DOHH2 (cell line): Measurements from ENCODE around the gene FSD1L.
A peak's percentile ranks its signal among the peaks of the same experiment; 100 is the strongest.

Source experiments
- H3F3A ChIP-seq: fragments of 200-600 bp; sonication (generic), shearing (Covaris generic); 2 replicates; pipeline ENCODE4 v1.6.0; 2016; ENCODE audit warnings: antibody characterized with exemption, mild to moderate bottlenecking; ENCODE audit not compliant: control insufficient read depth, insufficient read depth
- H3K27ac ChIP-seq: fragments of 200-600 bp; sonication (generic); 2 replicates; pipeline ENCODE4 v1.5.1; 2014; ENCODE audit warnings: low read depth, mild to moderate bottlenecking, low read length, moderate library complexity
- H3K27me3 ChIP-seq: fragments of 200-600 bp; sonication (generic); 2 replicates; pipeline ENCODE4 v1.6.1; 2014; ENCODE audit warnings: mild to moderate bottlenecking, low read length, mixed read lengths; ENCODE audit not compliant: control insufficient read depth
- H3K36me3 ChIP-seq: fragments of 200-600 bp; sonication (generic); 2 replicates; pipeline ENCODE4 v1.6.1; 2014; ENCODE audit warnings: mild to moderate bottlenecking, low read length, moderate library complexity, mixed read lengths; ENCODE audit not compliant: control insufficient read depth
- H3K4me1 ChIP-seq: fragments of 200-600 bp; sonication (generic); 2 replicates; pipeline ENCODE4 v1.6.1; 2014; ENCODE audit warnings: mild to moderate bottlenecking, low read length, mixed read lengths; ENCODE audit not compliant: control insufficient read depth
- H3K4me2 ChIP-seq: fragments of 200-600 bp; sonication (generic); 2 replicates; pipeline ENCODE4 v1.6.0; 2014; ENCODE audit warnings: mild to moderate bottlenecking, low read length, moderate library complexity
- H3K4me3 ChIP-seq: fragments of 200-600 bp; sonication (generic); 2 replicates; pipeline ENCODE4 v1.5.1; 2014; ENCODE audit warnings: mild to moderate bottlenecking, low read length, mixed read lengths
- H3K79me2 ChIP-seq: fragments of 200-600 bp; sonication (generic); 2 replicates; pipeline ENCODE4 v1.6.1; 2014; ENCODE audit warnings: mild to moderate bottlenecking, low read length, mixed read lengths; ENCODE audit not compliant: control insufficient read depth
- H3K9me2 ChIP-seq: fragments of 200-600 bp; sonication (generic); replicated peaks from 2 replicates; pipeline ENCODE4 v1.6.1; 2014; ENCODE audit warnings: mild to moderate bottlenecking, low read length, mixed read lengths; ENCODE audit not compliant: control insufficient read depth
- H3K9me3 ChIP-seq: fragments of 200-600 bp; sonication (generic); 2 replicates; pipeline ENCODE4 v1.6.1; 2014; ENCODE audit warnings: antibody characterized with exemption, low read length, mixed read lengths; ENCODE audit not compliant: control insufficient read depth, insufficient read depth
- H4K20me1 ChIP-seq: fragments of 200-600 bp; sonication (generic); 2 replicates; pipeline ENCODE4 v1.6.0; 2014; ENCODE audit warnings: low read depth, mild to moderate bottlenecking, antibody characterized with exemption, low read length, moderate library complexity; ENCODE audit not compliant: control insufficient read depth, insufficient read depth
- EZH2phosphoT487 ChIP-seq: fragments of 200-600 bp; sonication (generic); IDR thresholded peaks from 2 replicates; pipeline ENCODE4 v1.6.1; 2017; ENCODE audit warnings: borderline replicate concordance, mild to moderate bottlenecking, antibody characterized with exemption, low read length, moderate library complexity, mixed read lengths
- TF ChIP-seq, protein P1 (sequence below): fragments of 200-600 bp; sonication (generic); IDR thresholded peaks from one replicate; pipeline ENCODE4 v1.5.1; 2014; ENCODE audit warnings: antibody characterized with exemption, mild to moderate bottlenecking, low read depth, low read length; ENCODE audit not compliant: poor library complexity, severe bottlenecking

Gene FSD1L

DNA sequence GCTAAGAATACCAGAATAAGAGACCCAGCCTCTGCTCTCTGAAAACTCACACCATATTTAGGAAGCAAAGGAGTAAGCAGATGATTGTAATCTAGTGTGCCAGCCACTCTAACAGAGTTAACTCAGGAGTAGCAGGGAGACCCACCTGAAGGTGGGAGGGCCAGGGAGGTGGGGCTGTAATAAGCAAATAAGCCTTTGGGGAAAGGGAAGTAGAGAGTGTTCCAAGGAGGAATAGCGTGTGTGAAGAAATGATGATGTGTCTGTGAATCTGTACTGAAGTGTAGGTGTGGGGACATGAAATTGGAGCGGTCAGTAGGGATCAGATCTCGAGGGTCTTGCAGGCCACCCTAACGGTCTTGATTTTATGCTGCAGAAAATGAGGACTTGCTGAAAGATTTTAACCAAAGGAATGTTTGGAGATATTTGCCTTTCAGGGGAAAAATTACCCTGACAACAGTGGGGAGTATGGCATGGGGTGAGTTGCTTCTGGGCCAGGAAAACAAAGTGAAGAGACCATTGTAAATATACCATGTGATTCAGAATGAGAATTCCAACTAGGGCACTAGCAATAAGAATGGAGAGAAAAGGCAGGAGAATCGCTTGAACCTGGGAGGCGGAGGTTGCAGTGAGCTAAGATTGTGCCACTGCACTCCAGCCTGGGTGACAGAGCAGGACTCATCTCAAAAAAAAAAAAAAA lies 44.1 kb upstream of the FSD1L start:
- Histone ChIP-seq H3K36me3 (no peaks in the 10 kb centered on the region), H3K79me2 (no peaks in the 10 kb centered on the region), H3F3A (no peaks in the 10 kb centered on the region), H3K27me3 (peaks cover 14% of the 10 kb centered on the region; the same call in 1 of the 2 replicates), H4K20me1 (no peaks in the 10 kb centered on the region), H3K4me1 (peaks cover 27% of the 10 kb centered on the region), H3K4me3 (no peak overlapping the region), H3K4me2 (no peak overlapping the region), H3K9me2 (no peaks in the 10 kb centered on the region), H3K9me3 (no peaks in the 10 kb centered on the region), H3K27ac (no peak overlapping the region)
- TF ChIP-seq, protein P1, sequence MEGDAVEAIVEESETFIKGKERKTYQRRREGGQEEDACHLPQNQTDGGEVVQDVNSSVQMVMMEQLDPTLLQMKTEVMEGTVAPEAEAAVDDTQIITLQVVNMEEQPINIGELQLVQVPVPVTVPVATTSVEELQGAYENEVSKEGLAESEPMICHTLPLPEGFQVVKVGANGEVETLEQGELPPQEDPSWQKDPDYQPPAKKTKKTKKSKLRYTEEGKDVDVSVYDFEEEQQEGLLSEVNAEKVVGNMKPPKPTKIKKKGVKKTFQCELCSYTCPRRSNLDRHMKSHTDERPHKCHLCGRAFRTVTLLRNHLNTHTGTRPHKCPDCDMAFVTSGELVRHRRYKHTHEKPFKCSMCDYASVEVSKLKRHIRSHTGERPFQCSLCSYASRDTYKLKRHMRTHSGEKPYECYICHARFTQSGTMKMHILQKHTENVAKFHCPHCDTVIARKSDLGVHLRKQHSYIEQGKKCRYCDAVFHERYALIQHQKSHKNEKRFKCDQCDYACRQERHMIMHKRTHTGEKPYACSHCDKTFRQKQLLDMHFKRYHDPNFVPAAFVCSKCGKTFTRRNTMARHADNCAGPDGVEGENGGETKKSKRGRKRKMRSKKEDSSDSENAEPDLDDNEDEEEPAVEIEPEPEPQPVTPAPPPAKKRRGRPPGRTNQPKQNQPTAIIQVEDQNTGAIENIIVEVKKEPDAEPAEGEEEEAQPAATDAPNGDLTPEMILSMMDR, result no peak
- no peak for TF ChIP-seq EZH2phosphoT487

DNA sequence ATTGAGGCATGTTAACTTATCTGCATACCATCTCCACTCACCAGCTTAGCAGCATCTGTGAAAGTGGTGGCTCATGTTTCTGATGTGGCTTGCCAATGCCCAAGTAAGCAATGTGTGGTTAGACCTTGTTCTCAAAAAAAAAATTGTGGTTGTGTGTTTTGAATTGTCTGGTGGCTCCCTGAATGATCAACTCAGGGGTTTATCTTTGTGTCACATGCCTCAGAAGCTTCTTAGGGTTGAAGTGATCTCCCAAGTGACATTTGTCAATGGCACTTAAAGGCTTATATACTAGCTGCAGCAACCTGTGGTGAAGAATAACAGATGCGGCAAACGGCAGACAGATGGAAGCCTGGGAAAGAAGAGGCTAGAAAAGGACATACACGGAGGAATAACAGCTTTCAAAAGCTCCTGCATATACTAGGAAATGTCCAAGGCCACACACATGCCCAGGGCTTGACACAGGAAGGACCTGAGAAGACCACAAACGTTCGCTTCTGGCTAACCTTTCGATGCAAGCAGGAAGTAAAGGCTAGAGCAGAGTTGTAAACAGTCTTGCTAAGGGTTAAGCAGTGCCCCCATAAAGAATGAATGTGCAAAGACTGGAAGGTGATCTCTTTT lies 42.2 kb upstream of the FSD1L start:
- H3K4me2 ChIP-seq, result peak overlapping the region; percentile 48
- peaks cover 27% of the 10 kb centered on the region for H3K4me1 ChIP-seq
- no peaks in the 10 kb centered on the region for H4K20me1 ChIP-seq
- no peaks in the 10 kb centered on the region for H3K9me2 ChIP-seq
- no peaks in the 10 kb centered on the region for H3K79me2 ChIP-seq
- H3F3A ChIP-seq, result no peaks in the 10 kb centered on the region
- TF ChIP-seq EZH2phosphoT487, result no peak
- H3K27me3 ChIP-seq, result peaks cover 14% of the 10 kb centered on the region; the same call in 1 of the 2 replicates
- H3K36me3 ChIP-seq, result no peaks in the 10 kb centered on the region
- H3K27ac ChIP-seq, result no peak overlapping the region
- no peaks in the 10 kb centered on the region for H3K9me3 ChIP-seq
- peak overlapping the region; percentile 22; the same call in 1 of the 2 replicates for H3K4me3 ChIP-seq

DNA sequence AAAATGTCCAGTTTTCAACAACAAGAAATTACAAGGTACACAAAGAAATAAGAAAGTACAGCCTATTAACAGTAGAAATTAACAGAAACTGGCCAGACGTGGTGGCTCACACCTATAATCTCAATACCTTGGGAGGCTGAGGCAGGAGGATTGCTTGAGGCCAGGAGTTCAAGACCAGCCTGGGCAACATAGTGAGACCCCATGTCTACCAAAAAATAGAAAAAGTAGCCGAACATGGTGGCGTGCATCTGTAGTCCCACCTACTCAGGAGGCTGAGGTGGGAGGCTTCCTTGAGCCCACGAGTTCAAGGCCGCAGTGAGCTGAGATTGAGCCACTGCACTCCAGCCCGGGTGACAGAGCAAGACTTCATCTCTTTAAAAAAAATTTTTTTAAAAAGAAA lies 41.5 kb upstream of the FSD1L start:
- Histone ChIP-seq H3K9me3 (no peaks in the 10 kb centered on the region), H4K20me1 (no peaks in the 10 kb centered on the region), H3K79me2 (no peaks in the 10 kb centered on the region), H3K4me2 (no peak overlapping the region), H3K27me3 (peaks cover 14% of the 10 kb centered on the region; the same call in 1 of the 2 replicates), H3K4me3 (no peak overlapping the region), H3K9me2 (no peaks in the 10 kb centered on the region), H3K4me1 (peaks cover 27% of the 10 kb centered on the region), H3K36me3 (no peaks in the 10 kb centered on the region), H3F3A (no peaks in the 10 kb centered on the region), H3K27ac (no peak overlapping the region)
- TF ChIP-seq, protein P1, result no peak
- TF ChIP-seq EZH2phosphoT487, result no peak

DNA sequence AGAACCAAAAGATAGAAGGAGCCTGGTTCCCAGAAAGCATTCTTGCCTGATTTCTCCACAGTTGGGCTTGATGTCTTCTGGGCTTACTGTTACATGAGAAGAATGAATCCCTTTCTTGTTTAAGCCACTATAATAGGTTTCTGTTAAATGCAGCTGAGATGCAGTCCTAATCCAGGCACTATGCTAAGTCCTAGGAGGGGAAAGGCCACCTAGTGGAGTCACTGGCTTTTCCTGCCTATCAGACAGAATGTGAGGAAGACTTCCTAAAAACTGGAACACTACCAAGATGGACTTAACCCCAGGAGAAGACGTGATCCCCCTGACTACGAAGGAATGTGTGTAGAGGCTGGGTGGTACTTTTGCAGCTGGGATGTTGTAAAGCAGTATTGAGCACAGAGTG lies 34.3 kb upstream of the FSD1L start:
- H3K4me3 ChIP-seq, result no peak overlapping the region
- TF ChIP-seq EZH2phosphoT487, result no peak
- TF ChIP-seq, protein P1, result no peak
- H3K27me3 ChIP-seq, result 0 out of 2 replicates have a peak, but pooled peaks cover 3% of the 10 kb centered on the region
- no peaks in the 10 kb centered on the region for H4K20me1 ChIP-seq
- no peaks in the 10 kb centered on the region for H3K36me3 ChIP-seq
- H3K9me2 ChIP-seq, result no peaks in the 10 kb centered on the region
- H3F3A ChIP-seq, result no peaks in the 10 kb centered on the region
- no peak overlapping the region for H3K27ac ChIP-seq
- H3K9me3 ChIP-seq, result no peaks in the 10 kb centered on the region
- H3K4me1 ChIP-seq, result 0 out of 2 replicates have a peak, but pooled peaks cover 3% of the 10 kb centered on the region
- H3K4me2 ChIP-seq, result no peak overlapping the region
- no peaks in the 10 kb centered on the region for H3K79me2 ChIP-seq
